Breast epithelium (tissue), 3 donors: ENCODE results near the gene NDUFAF2.
"Not testable (repeated sequence)": the region's sequence is repeated elsewhere in the genome, so short reads cannot be mapped to it uniquely, and the experiment has no call there.

Source experiments
- CTCF ChIP-seq, 3 donors: fragments of 450-650 bp; IDR thresholded peaks; one replicate each; pipeline ENCODE4 v1.5.1; 2016 to 2017; ENCODE audit warnings: antibody characterized with exemption in 3 of 3, mild to moderate bottlenecking in 3 of 3, moderate library complexity in 3 of 3
- POLR2A ChIP-seq: fragments of 450-650 bp; IDR thresholded peaks from one replicate; pipeline ENCODE4 v1.6.1; 2016; ENCODE audit warnings: antibody characterized with exemption, mild to moderate bottlenecking, moderate library complexity

- not testable (repeated sequence) for TF ChIP-seq POLR2A; CTCF (IDR thresholded peaks at IDR 0.05)
These were observed 37.1 kb downstream of the NDUFAF2 start for GRCh38 chr5:60982127-60982526.
